HuH-7 (cell line): Measurements from ENCODE around the gene CDC16.
"Not testable (repeated sequence)": the region's sequence is repeated elsewhere in the genome, so short reads cannot be mapped to it uniquely, and the experiment has no call there.

Source experiments
- DNase-seq: peaks from one replicate; pipeline ENCODE4 v3.0.0; 2011; ENCODE audit warnings: low spot score

The CDC16 gene, protein sequence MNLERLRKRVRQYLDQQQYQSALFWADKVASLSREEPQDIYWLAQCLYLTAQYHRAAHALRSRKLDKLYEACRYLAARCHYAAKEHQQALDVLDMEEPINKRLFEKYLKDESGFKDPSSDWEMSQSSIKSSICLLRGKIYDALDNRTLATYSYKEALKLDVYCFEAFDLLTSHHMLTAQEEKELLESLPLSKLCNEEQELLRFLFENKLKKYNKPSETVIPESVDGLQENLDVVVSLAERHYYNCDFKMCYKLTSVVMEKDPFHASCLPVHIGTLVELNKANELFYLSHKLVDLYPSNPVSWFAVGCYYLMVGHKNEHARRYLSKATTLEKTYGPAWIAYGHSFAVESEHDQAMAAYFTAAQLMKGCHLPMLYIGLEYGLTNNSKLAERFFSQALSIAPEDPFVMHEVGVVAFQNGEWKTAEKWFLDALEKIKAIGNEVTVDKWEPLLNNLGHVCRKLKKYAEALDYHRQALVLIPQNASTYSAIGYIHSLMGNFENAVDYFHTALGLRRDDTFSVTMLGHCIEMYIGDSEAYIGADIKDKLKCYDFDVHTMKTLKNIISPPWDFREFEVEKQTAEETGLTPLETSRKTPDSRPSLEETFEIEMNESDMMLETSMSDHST

DNA sequence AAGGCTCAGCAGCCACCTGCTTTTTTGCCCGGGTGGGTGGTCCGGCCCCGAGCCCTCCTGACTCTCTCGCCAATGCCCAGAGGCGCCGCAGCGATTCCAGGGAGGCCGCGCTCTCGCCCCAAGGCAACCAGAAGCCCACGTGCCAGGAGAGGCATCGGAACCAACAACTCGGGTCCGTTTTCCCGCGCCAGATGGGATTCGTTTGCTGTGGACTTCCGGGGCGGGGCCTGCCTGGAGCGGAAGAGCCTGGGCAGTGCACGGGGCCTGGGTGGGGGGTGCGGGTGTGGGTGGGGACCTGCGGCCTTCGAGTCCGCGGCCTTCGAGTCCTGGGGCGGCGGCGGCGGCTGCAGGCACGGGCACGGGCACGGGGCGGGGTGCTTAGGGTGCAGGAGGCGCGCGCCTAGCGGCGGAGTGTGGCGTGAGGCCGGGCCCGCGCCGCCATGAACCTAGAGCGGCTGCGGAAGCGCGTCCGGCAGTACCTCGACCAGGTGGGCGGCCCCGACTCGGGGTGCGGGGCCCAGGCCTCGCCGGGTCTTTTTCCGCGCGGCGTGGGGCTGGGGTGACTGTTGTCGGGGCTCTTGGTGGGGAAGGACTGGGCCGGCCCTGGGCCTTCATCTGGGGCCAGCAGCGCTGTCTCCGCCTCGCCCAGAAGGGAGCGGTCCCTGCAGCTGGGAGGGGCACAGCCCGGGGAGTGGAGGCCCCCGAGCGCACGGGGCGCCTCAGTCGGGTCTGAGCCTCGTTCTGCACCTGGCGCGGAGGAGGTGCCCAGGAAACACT lies at the start of gene CDC16:
CDC16 (plus strand) TSS at position 253 of the 777 bp plus-strand sequence; CDS start at position 441, 188 bp downstream.
- DNase-seq = peak; percentile 91

DNA sequence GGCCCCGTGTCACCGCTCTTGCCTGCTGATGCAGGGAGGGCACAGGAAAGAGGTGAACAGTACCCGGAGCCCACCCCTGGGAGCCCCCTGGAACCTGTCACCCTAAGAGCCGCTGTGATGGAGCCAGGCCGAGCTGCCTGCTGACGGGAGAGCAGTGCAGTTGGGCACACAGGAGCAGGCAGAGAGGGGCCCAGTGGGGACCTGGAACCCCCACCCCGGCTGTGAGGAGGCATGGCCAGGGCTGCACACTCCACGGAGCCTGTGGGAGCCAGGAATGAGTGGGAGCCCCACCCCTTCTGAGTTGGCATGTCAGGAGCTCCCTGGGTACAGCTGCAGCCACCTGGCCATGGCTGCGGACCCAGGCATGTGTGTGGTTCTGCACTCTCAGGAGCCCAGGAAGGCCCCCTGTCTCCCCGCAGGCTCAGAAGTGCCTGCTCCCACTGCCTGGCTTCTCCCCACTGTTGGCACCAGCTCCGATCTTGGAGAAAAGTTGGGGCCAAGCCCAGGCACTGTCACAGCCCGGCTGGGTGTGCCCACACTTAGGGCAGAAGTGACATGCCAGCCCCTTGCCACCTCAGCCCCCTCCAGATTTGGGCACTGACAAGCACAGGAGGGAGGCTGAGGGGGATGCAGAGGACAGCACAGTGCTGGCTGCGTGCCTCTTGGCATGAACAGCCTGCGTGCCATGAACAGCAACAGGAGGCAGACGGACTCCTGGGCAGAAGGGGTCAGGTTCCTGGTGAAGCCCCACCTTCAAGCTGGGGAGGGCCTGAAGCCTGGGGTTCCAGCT lies 49.3 kb upstream of the CDC16 start:
- DNase-seq = no peak

DNA sequence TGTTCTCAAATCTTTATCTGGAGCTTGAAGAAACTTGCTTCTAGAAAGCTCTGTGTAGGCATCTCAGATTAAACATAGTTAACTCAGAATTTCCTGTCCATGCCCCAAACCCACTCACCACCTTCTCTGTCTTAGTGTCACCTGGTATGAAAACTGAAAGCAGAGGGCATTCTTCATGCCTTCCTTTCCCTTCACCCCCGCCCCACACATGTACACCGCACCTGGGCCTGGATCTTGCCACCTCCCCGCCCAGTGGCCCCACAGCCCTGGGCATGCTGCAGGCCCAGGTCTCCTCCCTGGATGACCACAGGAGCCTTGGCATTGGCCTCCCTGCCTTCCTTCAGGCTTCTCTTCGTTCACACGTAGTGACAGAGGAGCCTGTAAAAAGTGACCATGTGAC lies 39.8 kb upstream of the CDC16 start:
- DNase-seq = no peak

DNA sequence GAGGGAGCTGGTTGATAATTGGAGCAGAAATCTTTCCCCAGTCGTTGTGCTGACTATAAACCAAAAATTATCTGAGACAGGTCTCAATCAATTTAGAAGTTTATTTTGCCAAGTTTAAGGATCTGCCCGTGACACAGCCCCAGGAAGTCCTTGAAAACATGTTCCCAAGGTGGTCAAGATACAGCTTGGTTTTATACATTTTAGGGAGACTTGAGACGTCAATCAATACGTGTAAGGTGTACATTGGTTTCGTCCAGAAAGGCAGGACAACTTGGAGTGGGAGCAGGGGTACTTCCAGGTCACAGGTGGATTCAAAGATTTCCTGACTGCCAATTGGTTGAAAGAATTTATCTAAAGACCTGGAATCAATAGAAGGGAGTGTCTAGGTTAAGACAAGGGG lies 38.1 kb upstream of the CDC16 start:
- DNase-seq = no peak

DNA sequence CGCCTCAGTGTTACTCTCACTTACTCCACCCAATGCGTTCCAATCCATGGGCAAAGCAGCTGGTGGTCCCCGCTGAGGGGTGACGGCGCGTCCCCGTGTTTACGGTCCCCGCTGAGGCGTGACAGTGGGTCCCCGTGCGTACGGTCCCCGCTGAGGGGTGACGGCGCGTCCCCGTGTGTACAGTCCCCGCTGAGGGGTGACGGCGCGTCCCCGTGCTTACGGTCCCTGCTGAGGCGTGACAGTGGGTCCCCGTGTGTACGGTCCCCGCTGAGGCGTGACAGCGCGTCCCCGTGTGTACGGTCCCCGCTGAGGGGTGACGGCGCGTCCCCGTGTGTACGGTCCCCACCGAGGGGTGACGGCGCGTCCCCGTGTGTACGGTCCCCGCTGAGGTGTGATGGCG lies 36.1 kb upstream of the CDC16 start:
- no peak for DNase-seq

DNA sequence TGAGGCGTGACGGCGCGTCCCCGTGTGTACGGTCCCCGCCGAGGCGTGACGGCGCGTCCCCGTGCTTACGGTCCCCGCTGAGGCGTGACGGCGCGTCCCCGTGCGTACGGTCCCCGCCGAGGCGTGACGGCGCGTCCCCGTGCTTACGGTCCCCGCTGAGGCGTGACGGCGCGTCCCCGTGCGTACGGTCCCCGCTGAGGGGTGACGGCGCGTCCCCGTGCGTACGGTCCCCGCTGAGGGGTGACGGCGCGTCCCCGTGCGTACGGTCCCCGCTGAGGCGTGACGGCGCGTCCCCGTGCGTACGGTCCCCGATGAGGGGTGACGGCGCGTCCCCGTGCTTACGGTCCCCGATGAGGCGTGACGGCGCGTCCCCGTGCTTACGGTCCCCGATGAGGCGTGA lies 35.2 kb upstream of the CDC16 start:
- not testable (repeated sequence) for DNase-seq

DNA sequence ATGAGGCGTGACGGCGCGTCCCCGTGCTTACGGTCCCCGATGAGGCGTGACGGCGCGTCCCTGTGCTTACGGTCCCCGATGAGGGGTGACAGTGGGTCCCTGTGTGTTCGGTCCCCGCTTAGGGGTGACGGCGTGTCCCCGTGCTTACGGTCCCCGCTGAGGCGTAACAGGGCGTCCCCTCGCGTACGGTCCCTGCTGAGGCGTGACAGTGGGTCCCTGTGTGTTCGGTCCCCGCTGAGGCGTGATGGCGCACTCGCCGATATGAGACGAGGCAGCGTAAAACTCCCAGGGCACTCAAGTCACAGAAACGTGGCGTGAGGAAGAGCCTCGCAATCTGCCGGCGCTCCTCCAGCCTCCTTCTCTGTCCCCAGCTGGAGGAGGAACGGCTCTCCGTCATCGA lies 34.7 kb upstream of the CDC16 start:
- no peak for DNase-seq

DNA sequence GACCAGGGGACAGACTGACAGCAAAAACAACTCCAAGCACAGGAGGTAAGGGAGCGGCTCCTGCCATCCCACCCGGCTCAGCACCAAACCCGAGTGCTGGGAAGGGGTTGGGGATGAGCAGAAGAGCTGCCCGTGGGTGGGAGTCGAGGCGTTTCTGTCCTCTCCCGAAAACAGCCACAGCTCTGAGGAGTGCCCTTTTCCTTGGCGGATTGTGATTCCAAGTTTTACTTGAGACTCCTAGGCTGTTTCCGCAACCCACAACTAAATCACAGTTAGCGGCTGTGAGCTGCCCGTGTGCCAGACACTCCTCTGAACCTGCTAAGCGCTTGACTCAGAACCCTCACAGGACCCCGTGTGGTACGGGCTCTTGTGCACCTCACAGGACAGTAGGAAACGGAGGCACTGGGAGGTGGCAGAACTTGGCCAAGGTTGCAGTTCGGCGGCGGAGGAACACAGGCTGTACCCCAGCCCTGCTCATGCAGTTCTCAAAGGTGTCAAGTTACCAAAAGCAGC lies 34.2 kb upstream of the CDC16 start:
- no peak for DNase-seq

DNA sequence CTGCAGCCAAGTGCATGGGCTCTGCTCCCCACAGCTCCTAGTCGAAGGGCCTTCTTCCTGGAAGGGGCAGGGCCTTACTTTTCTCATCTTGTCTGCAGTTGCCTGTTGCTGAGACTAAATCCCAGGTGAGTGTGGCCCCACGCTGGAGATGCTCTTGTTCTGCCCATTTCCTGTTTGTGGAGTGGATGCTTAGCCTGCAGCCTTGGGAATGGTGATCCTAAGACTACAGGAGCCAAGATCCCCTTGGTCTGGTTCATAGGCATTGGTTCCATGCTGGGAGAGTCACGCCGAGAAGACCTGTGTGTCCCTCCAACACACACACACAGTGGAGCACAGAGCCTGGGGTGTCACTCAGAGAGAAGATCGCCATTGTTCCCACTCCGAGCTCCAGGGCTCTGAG lies 32.1 kb upstream of the CDC16 start:
- DNase-seq = no peak

DNA sequence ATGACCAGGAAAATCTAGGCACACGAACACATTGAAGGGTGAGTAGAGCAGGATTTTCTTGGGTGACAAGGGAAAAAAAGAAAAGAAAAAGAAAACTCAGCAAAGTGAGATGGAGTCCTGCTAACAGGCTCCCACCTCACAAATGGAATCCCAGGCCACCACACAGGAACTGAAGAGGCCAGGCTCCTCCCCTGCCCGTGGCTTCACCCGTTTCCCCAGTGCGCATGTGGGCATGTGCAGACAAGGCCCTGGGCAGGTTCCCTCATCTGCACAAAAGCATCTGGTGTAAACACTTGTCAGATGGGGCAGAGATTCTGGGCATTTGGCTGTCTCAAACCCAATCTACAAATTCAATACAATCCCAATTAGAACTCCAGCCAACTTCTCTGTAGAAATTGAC lies 31.2 kb upstream of the CDC16 start:
- DNase-seq = no peak

DNA sequence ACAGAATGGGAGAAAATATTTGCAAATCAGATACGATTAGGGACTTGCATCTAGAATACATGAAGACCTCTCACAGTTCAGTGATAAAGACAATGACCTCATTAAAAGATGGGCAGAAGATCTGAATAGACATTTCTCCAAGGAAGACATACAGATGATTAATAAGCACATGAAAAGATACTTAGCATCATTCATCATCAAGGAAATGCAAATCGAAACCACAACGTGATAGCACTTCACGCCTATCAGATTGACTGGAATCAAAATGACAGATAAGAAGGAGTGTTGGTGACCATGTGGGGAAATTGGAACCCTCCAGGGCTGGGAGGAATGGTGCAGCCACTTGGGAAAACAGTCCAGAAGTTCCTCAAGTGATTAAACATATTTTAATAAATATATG lies 29.8 kb upstream of the CDC16 start:
- DNase-seq = no peak

DNA sequence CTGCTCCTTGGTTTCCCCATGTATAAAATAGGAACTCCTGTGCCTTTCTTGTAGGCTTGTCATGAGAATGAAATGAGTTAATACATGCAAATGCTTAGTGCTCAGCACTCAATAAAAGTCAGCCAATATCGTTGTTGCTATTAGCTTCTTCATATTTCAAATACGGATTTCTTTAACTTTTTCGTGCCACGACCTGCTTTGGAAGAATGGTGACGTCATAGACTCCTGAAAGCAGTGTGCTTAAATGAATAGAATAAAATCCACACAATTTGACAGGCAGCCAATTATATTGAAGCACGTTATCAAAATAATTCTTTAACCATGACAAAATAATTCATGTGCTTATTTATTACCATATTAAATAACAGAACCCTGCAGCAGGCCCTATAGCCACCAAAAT lies 26.6 kb upstream of the CDC16 start:
- DNase-seq = no peak

DNA sequence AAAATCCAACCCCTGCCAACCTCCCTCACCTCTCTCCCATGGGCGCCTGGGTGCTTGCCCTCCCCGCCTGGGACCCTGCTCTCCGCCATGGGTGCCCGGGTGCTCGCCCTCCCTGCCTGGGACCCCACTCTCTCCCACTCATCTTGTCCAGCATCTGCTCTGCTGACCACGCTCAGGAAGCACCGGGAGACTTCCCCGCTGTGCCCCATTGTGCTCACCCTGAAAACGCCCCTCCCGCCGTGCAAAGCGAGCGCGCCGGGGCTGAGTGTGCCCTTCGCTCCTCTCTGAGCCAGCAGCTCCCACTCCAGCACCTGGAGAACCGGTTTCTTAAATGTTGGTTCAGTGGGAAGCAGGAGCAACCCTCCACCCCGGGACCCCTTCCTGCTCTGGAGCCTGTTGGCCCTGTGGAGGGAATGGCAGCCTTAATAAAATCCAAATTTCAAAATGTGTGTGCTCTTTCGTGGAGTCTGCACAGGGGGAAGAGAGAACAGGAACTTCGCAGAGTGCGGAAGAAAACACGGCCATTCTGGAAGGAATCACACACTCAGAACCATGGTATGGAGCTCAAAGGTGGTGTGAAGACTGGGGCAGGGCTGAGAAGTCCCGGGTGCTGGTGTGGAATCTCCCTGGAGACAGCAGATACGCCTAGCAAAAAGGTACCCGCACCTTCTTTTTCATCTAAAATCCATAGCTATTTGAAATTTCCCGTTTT lies 23.1 kb upstream of the CDC16 start:
- DNase-seq = no peak

DNA sequence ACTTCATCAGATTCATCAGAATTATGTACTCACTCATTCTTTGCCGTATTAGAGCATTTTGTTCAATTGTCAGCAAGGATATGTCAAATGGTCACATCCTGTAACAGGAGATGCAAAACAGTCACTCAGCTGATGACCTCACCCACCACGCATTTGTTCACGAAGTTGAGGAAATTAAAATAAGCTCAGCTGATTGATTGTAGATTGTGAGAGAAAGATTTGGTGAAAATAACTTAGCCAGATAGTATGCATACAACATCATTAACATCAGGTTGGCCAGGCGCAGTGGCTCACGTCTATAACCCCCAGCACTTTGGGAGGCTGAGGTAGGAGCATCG lies 22.6 kb upstream of the CDC16 start:
- no peak for DNase-seq

DNA sequence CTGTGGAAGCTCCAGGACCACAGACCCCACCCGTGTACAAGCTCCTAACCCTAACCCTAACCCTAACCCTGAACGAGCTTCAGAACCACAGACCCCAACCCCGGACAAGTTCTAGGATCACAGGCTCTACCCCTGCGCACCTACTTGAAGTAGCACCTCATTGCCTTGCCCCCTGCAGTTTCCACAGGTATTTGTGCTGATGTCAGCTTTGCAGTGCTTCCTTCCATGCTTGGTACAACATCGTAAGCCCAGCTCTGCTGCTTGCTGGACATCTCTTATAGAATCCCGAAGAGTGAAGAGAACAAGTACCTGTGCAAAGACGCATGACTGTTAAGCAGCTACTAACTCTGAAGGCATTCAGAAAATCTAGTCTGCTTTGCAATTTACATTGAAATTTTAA lies 20.7 kb upstream of the CDC16 start:
- no peak for DNase-seq

DNA sequence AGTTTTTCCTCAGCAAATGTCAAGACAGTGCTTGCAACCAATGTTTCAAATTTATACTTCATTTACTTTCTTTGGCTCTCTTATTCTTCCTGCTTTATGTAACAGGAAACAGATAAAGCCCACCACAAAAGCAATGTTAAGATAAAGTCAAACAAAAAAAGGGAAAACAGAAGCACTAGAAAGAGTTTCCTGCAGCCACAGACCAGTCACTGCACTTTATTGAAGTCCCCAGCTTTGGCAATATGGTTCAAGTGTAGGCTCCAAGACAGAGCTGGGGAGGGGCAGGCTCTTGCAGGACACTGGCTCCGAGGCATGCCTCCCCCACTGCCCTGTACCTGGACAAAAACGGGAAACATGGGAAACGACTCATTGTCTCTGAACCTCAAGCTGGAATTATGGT lies 15.3 kb upstream of the CDC16 start:
- DNase-seq = no peak

DNA sequence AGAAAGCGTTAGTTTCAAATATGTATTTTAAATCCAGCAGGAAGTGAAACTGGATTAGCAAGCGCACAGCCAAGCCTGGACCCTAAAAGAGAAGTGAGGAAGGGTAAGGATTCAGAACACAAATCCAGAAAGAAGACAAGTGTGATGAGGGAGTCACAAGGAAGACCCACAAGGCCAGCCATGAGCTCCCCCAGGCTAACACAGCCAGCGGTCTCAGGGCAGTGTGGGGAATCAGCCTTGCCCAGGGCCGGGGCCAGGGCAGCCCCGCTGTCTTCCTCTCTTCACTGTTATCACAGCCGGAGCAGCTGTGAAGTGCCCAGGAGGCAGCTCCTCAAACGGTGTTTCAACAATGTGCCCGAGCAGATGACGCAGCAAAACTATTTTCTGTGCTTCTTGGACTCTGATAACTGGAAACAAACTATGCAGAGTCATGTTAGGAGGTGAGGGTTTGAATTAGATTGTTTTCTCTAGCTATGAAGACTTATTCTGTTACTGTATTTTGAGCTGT lies 12.2 kb upstream of the CDC16 start:
- DNase-seq = no peak

DNA sequence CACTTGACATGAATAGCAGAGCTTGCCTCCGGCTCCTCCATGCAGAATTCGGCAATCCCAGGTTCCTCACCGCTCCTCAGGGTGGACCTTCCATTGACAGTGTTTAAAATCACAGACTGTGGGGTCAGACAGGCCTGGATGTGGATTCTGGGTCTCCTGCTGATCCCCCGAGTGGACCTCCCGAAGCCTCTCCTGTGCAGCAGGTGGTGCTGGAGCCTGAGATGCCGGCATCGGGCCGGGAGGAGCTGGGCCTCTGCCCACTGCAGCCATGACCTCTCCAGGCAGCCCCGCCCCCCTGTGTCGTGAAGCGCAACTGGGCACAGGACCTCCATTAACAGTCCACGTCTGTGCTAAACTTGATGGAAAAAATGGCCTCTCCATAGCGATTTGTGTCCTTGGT lies 10.5 kb upstream of the CDC16 start:
- DNase-seq = no peak

DNA sequence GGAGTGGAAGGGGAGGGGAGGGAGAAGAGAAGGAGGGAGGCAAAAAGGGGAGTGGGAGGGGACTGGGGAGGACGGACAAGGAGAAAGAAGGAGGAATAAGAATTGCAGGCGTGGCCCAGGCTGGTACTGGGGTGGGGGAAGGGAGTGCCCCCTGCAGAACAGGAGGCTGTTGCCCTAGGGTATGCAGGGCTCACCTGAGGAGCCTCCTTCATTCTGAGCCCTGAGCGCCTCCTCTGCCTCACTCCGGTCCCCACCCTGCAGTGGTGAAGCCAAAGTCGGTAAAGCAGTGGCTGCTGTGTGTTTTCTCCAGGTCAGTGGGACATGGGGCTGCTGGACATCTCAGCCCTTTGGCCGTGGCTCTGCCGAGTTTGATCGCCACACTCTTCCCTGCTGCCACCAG lies 9.1 kb upstream of the CDC16 start:
- DNase-seq = no peak

DNA sequence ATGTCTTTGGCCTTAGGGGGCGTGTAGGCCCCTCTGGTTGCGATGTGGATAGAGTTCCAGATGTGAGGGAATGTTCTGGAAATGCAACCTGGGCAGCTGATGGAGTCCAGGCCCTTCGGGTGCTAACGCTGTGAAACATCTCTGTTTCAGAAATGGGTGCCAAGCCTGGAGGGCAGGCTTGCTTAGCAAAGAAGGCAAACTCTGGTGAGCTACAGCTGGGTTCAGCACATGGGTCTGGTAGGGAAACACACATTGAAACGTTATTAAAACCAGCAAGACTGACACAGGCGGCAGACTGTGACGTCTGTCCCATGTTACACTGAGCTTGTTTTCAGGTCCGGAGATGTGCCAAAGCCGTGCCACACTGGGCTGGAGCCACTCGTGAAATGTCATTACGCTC lies 8.6 kb upstream of the CDC16 start:
- DNase-seq = no peak

DNA sequence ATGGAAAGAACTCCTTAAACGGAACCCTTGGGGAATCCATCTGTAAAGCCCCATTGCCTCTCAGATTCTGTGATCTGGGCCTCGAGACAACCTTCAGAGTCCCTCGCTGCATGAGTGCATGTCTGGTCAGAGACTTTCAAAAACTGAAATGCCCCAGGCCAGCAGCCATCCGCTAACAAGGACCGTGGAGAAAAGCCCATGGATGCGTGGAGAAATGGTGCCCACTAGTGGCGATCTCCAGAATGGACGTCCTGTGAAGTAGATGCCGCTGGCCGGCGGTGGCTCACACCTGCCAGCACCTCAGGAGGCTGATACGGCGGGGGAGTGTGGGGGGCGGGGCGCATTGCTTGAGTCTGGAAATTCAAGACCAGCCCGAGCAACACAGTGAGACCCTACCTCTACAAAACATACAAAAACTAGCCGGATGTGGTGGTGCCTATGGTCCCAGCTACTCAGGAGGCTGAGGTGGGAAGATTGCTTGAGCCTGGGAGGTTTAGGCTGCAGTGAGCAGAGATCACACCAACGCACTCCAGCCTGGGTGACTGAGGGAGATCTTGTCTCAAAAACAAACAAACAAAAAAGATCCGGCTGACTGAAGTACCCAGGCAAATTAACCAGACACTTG lies 7.9 kb upstream of the CDC16 start:
- peak; percentile 89 for DNase-seq
